NCI-H2196 treated with DMSO at 0.1 percent for 48 hours (cell line): Measurements from ENCODE around the gene ELFN1.

Experiments
- DNase-seq: peaks from one replicate; lab custom pipeline; 2025; ENCODE audit not compliant: unreplicated experiment; lab: John Stamatoyannopoulos, UW

Gene ELFN1

GRCh38 chr7:1669954-1670893, at the start of gene ELFN1:
Gene ELFN1, plus strand, starts transcription at chr7:1670277. Its CDS starts 74,320 bp downstream, at chr7:1744597.
- no peak for DNase-seq

GRCh38 chr7:1620835-1621234, 49.2 kb upstream of the ELFN1 start:
- no peak for DNase-seq

GRCh38 chr7:1621718-1622117, 48.4 kb upstream of the ELFN1 start:
- DNase-seq: no peak

- no peak for DNase-seq
These were observed 47.6 kb upstream of the ELFN1 start for GRCh38 chr7:1622441-1622840.

GRCh38 chr7:1623810-1624209, 46.3 kb upstream of the ELFN1 start:
- DNase-seq: no peak

GRCh38 chr7:1624999-1625927, 44.8 kb upstream of the ELFN1 start:
- no peak for DNase-seq

GRCh38 chr7:1626769-1627168, 43.3 kb upstream of the ELFN1 start:
- no peak for DNase-seq

- no peak for DNase-seq
These were observed 39.3 kb upstream of the ELFN1 start for GRCh38 chr7:1630700-1631336.

- no peak for DNase-seq
These were observed 38.4 kb upstream of the ELFN1 start for GRCh38 chr7:1631678-1632077.

GRCh38 chr7:1632506-1632905, 37.6 kb upstream of the ELFN1 start:
- DNase-seq: no peak

- DNase-seq: no peak
These were observed 36.9 kb upstream of the ELFN1 start for GRCh38 chr7:1632916-1633785.

GRCh38 chr7:1635401-1635800, 34.7 kb upstream of the ELFN1 start:
- no peak for DNase-seq

- no peak for DNase-seq
These were observed 32.9 kb upstream of the ELFN1 start for GRCh38 chr7:1637155-1637554.

GRCh38 chr7:1638215-1638661, 31.8 kb upstream of the ELFN1 start:
- peak; percentile 86 for DNase-seq

- DNase-seq: no peak
These were observed 31.0 kb upstream of the ELFN1 start for GRCh38 chr7:1639071-1639470.

GRCh38 chr7:1639532-1640175, 30.4 kb upstream of the ELFN1 start:
- DNase-seq: no peak

- no peak for DNase-seq
These were observed 29.5 kb upstream of the ELFN1 start for GRCh38 chr7:1640376-1641172.

- no peak for DNase-seq
These were observed 28.9 kb upstream of the ELFN1 start for GRCh38 chr7:1641173-1641572.
